OCI-LY7 (cell line): ENCODE data around the gene OSBPL6.

ENCODE experiments used
- CTCF ChIP-seq: fragments of 200-600 bp; sonication (generic); conservative IDR thresholded peaks from 2 replicates; pipeline ENCODE4 v1.5.1; 2014; ENCODE audit warnings: mild to moderate bottlenecking, antibody characterized with exemption, low read length, moderate library complexity, mixed read lengths
- EZH2phosphoT487 ChIP-seq: fragments of 200-600 bp; sonication (generic); IDR thresholded peaks from 2 replicates; pipeline ENCODE4 v1.6.1; 2018; ENCODE audit warnings: low read depth, borderline replicate concordance, mild to moderate bottlenecking, mixed run types, antibody characterized with exemption, low read length, moderate library complexity, mixed read lengths

GRCh38 chr2:178241844-178242551, 47.7 kb downstream of the OSBPL6 start:
- TF ChIP-seq CTCF (no peak), EZH2phosphoT487 (no peak)
